Liver (tissue), 9 donors: ENCODE data around the gene RSL24D1. TPM values are rescaled to one million over a fixed set of nuclear protein-coding genes. Genes with fewer than 3 reads are reported as not detected.

Experiments
- DNase-seq: peaks from one replicate; pipeline ENCODE4 v3.0.0-alpha.2; 2017; ENCODE audit warnings: low spot score
- H3K27ac ChIP-seq, 2 donors: one replicate each; pipeline ENCODE4 v1.7.0; 2013; ENCODE audit warnings: inconsistent platforms in 2 of 2, low read length in 2 of 2, control low read depth in 1 of 2, low read depth in 1 of 2, mild to moderate bottlenecking in 1 of 2
- H3K27me3 ChIP-seq, 4 donors: one replicate each; pipeline versions ENCODE4 v1.6.1 to v1.7.0; 2013; ENCODE audit warnings: low read length in 3 of 4, inconsistent platforms in 1 of 4, mild to moderate bottlenecking in 1 of 4, moderate library complexity in 1 of 4; ENCODE audit not compliant: control insufficient read depth in 4 of 4, insufficient read depth in 4 of 4
- H3K36me3 ChIP-seq, 4 donors: one replicate each; pipeline versions ENCODE4 v1.6.1 to v1.7.0; 2013; ENCODE audit warnings: low read length in 3 of 4, mild to moderate bottlenecking in 3 of 4, low read depth in 1 of 4, moderate library complexity in 1 of 4; ENCODE audit not compliant: control insufficient read depth in 4 of 4, insufficient read depth in 3 of 4
- H3K4me1 ChIP-seq, 4 donors: one replicate each; pipeline versions ENCODE4 v1.6.1 to v1.7.0; 2013; ENCODE audit warnings: low read length in 3 of 4, mild to moderate bottlenecking in 3 of 4, moderate library complexity in 1 of 4; ENCODE audit not compliant: control insufficient read depth in 4 of 4, insufficient read depth in 4 of 4
- H3K4me3 ChIP-seq, 3 donors: one replicate each; pipeline versions ENCODE4 v1.6.1 to v1.7.0; 2013; ENCODE audit warnings: low read length in 3 of 3, control low read depth in 1 of 3, low read depth in 1 of 3, mild to moderate bottlenecking in 1 of 3
- H3K9ac ChIP-seq, 2 donors: one replicate each; pipeline ENCODE4 v1.7.0; 2013; ENCODE audit warnings: low read length in 2 of 2, mild to moderate bottlenecking in 2 of 2, moderate library complexity in 2 of 2, control low read depth in 1 of 2, low read depth in 1 of 2
- H3K9me3 ChIP-seq, 4 donors: one replicate each; pipeline versions ENCODE4 v1.6.1 to v1.7.0; 2013; ENCODE audit warnings: low read length in 3 of 4; ENCODE audit not compliant: control insufficient read depth in 4 of 4
- ATF3 ChIP-seq: IDR thresholded peaks from 2 replicates; pipeline ENCODE4 v1.6.1; 2016; ENCODE audit warnings: antibody characterized with exemption
- CTCF ChIP-seq: fragments of 150-350 bp; IDR thresholded peaks from 2 replicates; pipeline ENCODE4 v1.5.1; 2017; ENCODE audit warnings: improper control_type of control experiment, low read depth, low read length; ENCODE audit not compliant: missing input control
- EGR1 ChIP-seq, 2 donors: IDR thresholded peaks; 2 replicates each; pipeline ENCODE4 v1.6.1; 2016 to 2018; ENCODE audit warnings: antibody characterized with exemption in 2 of 2, low read depth in 2 of 2
- FOXA1 ChIP-seq: IDR thresholded peaks from 2 replicates; pipeline ENCODE4 v1.6.1; 2016; ENCODE audit warnings: antibody characterized with exemption
- FOXA2 ChIP-seq: IDR thresholded peaks from 2 replicates; pipeline ENCODE4 v1.6.1; 2016; ENCODE audit warnings: antibody characterized with exemption
- HNF4G ChIP-seq: IDR thresholded peaks from 2 replicates; pipeline ENCODE4 v1.6.1; 2016; ENCODE audit warnings: antibody characterized with exemption
- NR2F2 ChIP-seq: IDR thresholded peaks from 2 replicates; pipeline ENCODE4 v1.6.1; 2016; ENCODE audit warnings: antibody characterized with exemption
- RAD21 ChIP-seq, 2 donors: IDR thresholded peaks; 2 replicates each; pipeline ENCODE4 v1.6.1; 2016; ENCODE audit warnings: antibody characterized with exemption in 2 of 2, mild to moderate bottlenecking in 2 of 2
- REST ChIP-seq: IDR thresholded peaks from 2 replicates; pipeline ENCODE4 v1.6.1; 2016; ENCODE audit warnings: antibody characterized with exemption, mild to moderate bottlenecking
- RXRA ChIP-seq, 2 donors: IDR thresholded peaks; 2 replicates each; pipeline ENCODE4 v1.6.1; 2017 to 2018; ENCODE audit warnings: antibody characterized with exemption in 2 of 2, mild to moderate bottlenecking in 1 of 2
- SP1 ChIP-seq: IDR thresholded peaks from 2 replicates; pipeline ENCODE4 v1.6.1; 2018; ENCODE audit warnings: antibody characterized with exemption, mild to moderate bottlenecking
- TAF1 ChIP-seq: conservative IDR thresholded peaks from 2 replicates; pipeline ENCODE4 v1.6.1; 2016; ENCODE audit warnings: antibody characterized with exemption, mild to moderate bottlenecking
- YY1 ChIP-seq: IDR thresholded peaks from 2 replicates; pipeline ENCODE4 v1.6.1; 2016; ENCODE audit warnings: antibody characterized with exemption, mild to moderate bottlenecking
- whole genome bisulfite sequencing: extraction: QIAGEN DNeasy Blood & Tissue Kit; methylation state at CpG from one replicate; pipeline ENCODE4 v1.1.7; 2013; 5-methylcytosine and 5-hydroxymethylcytosine counted together
- polyA plus RNA-seq, 2 donors: library from polyadenylated mRNA; stranded (reverse) in 1 of 2; unstranded in 1 of 2; fragments of 200-250 nt in 1 of 2; fragments of >200 nt in 1 of 2; fragmentation: Nextera tagmentation in 1 of 2; extraction: Ambion mirVana in 1 of 2; gene quantifications; one replicate each; pipeline versions ENCODE4 v1.2.1 to v1.2.3, GENCODE V29; 2013 to 2015
- total RNA-seq, 2 donors: library from RNA; depleted of rRNA; stranded (reverse); fragments of >200 nt; gene quantifications; one replicate each; pipeline ENCODE4 v1.2.3, GENCODE V29; 2014
- donor health status: healthy.
- donor health status: healthy.
- donor health status: healthy.
- donor health status: healthy.
- donor health status: healthy.

The RSL24D1 gene
- total and polyA plus RNA-seq, 4 donors = 13.3 to 33.3 (median 23.2) TPM

GRCh38 chr15:55197719-55198118 is 978 bp upstream of the RSL24D1 start (continued):
- no peak for TF ChIP-seq ATF3
- TF ChIP-seq CTCF = no peak
- TF ChIP-seq YY1 = no peak

DNA sequence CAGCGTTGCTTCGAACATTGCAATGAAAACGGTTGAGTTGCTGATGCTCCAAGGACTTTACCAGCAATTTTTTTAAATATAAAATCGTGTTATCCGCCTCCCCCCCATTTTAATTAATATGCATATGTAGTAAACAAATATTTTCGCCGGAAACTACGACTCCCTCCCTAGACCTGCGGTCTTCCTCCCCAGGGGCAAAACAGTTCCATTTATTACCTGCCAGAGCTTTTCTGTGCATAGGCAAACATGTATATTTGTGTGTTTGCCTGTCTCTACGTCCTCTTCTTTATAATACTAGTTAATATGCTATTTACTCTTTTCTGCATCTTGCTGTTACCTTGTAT is 593 bp upstream of the RSL24D1 start:
- under 1% methylated on average over 10 of the region's 10 CpGs for WGBS
- H3K27me3 ChIP-seq = no peaks in the 10 kb centered on the region
- DNase-seq = no peak
- peak overlapping the region; percentile 81 to 99 (median 91) for H3K4me3 ChIP-seq
- H3K36me3 ChIP-seq = peaks cover 0 to 2% (median 0%) of the 10 kb centered on the region in 4 donors
- peaks cover 5 to 30% (median 20%) of the 10 kb centered on the region in 4 donors for H3K4me1 ChIP-seq
- no peaks in the 10 kb centered on the region for H3K9me3 ChIP-seq
- peak overlapping the region; percentile 17 to 90 for H3K9ac ChIP-seq
- TF ChIP-seq FOXA1 (no peak), HNF4G (no peak), RXRA (IDR thresholded peaks at IDR 0.05) (no peak), REST (no peak), RAD21 (IDR thresholded peaks at IDR 0.05) (no peak), CTCF (no peak), SP1 (no peak), FOXA2 (no peak), TAF1 (no peak), NR2F2 (no peak), EGR1 (IDR thresholded peaks at IDR 0.05; ENCODE audit: low read depth in 2 of 2) (no peak)
- H3K27ac ChIP-seq = peak overlapping the region; percentile 93 to 96

DNA sequence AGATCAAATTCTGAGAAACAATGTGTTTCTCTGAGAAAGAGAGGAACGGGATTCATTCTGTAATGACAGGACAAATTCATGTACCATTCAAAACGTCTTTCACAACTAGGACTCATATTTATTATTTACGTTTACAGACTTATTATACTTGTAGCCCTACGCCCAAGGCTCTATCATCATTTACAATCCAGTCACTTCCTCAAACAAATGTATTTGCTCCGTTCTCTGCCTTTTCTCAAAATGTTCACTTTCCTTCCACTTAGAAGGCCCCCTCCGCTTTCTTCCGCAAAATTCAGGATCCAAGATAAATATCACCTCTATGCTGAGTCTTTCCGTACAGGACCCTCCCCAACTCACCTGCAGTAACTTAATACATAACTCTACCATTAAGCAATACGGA is 745 bp downstream of the RSL24D1 start:
- DNase-seq = no peak
- H3K36me3 ChIP-seq = peaks cover 0 to 14% (median 7%) of the 10 kb centered on the region in 4 donors
- peak overlapping the region; percentile 93 to 96 for H3K27ac ChIP-seq
- H3K4me1 ChIP-seq = peaks cover 5 to 30% (median 20%) of the 10 kb centered on the region in 4 donors
- H3K9me3 ChIP-seq = no peaks in the 10 kb centered on the region
- H3K27me3 ChIP-seq = no peaks in the 10 kb centered on the region
- WGBS = 2% methylated on average over 9 of the region's 9 CpGs
- peak overlapping the region; percentile 88 to 99 for H3K9ac ChIP-seq
- TF ChIP-seq EGR1 (IDR thresholded peaks at IDR 0.05; ENCODE audit: low read depth in 2 of 2) = no peak
- H3K4me3 ChIP-seq = peak overlapping the region; percentile 81 to 99 (median 91)
